Endothelial cell of umbilical vein (primary cell): ENCODE data around the gene ZFAND6. TPM values are rescaled to one million over a fixed set of nuclear protein-coding genes. Genes with fewer than 3 reads are reported as not detected.

Experiments used
- BruUV-seq: library from RNA; stranded (reverse); fragments of 400-500 nt; replicated peaks from 2 replicates; lab custom pipeline; 2021; lab: Mats Ljungman, UMichigan
- CTCF ChIA-PET: fragments of 300-600, 350-600 bp; sonication (Branson Sonifier 250); formaldehyde crosslinking; loops from one replicate; lab custom pipeline; 2021; ENCODE audit warnings: antibody characterized with exemption, inconsistent platforms; lab: Charles Lee
- POLR2A ChIA-PET: fragments of 300-600, 350-600 bp; sonication (Branson Sonifier 250); formaldehyde crosslinking; loops from one replicate; lab custom pipeline; 2021; ENCODE audit warnings: antibody characterized with exemption, inconsistent platforms; lab: Charles Lee
- DNase-seq: peaks from one replicate; pipeline ENCODE4 v3.0.0-alpha.2; 2011; ENCODE audit warnings: low read depth, low spot score
- FAIRE-seq: peaks from 2 replicates; lab custom pipeline; 2011; peaks lifted over from hg19 to GRCh38; lab: Jason Lieb, UNC
- H2AFZ ChIP-seq: 2 replicates; pipeline ENCODE4 v1.6.0; 2012; ENCODE audit warnings: low read depth, low read length, control low read depth, inconsistent platforms
- H3K27ac ChIP-seq: 2 replicates; pipeline ENCODE4 v1.5.1; 2011; ENCODE audit warnings: low read depth, mild to moderate bottlenecking, control low read depth, low read length, moderate library complexity; ENCODE audit not compliant: insufficient read depth
- H3K27me3 ChIP-seq, 2 experiments: 2 replicates each; pipeline versions ENCODE4 v1.6.0 to v1.6.1; 2011; ENCODE audit warnings: low read length in 2 of 2, mixed read lengths in 1 of 2; ENCODE audit not compliant: control insufficient read depth in 2 of 2, insufficient read depth in 2 of 2
- H3K36me3 ChIP-seq, 2 experiments: 2 replicates in 1 of 2; 3 replicates in 1 of 2; pipeline ENCODE4 v1.5.1; 2011; ENCODE audit warnings: low read length in 2 of 2, mild to moderate bottlenecking in 1 of 2, moderate library complexity in 1 of 2; ENCODE audit not compliant: control insufficient read depth in 2 of 2, insufficient read depth in 2 of 2; ENCODE audit errors: extremely low read depth in 1 of 2
- H3K4me1 ChIP-seq: 3 replicates; pipeline ENCODE4 v1.5.1; 2011; ENCODE audit warnings: mild to moderate bottlenecking, low read length; ENCODE audit not compliant: control insufficient read depth, insufficient read depth; ENCODE audit errors: extremely low read depth
- H3K4me2 ChIP-seq: 2 replicates; pipeline ENCODE4 v1.6.1; 2011; ENCODE audit warnings: low read length, control low read depth, mixed read lengths; ENCODE audit not compliant: insufficient read depth
- H3K4me3 ChIP-seq, 3 experiments: fragments of 200-600 bp in 1 of 3; sonication (generic), shearing (Covaris generic) in 1 of 3; replicated peaks in 1 of 3; 2 replicates each; pipeline ENCODE4 v1.5.1; 2011 to 2016; ENCODE audit warnings: control low read depth in 3 of 3, low read length in 3 of 3, mild to moderate bottlenecking in 2 of 3, inconsistent platforms in 1 of 3, low read depth in 1 of 3, moderate library complexity in 1 of 3; ENCODE audit not compliant: insufficient read depth in 1 of 3
- H3K79me2 ChIP-seq: 2 replicates; pipeline ENCODE4 v1.6.0; 2012; ENCODE audit warnings: low read length, inconsistent platforms; ENCODE audit not compliant: control insufficient read depth, insufficient read depth
- H3K9ac ChIP-seq: replicated peaks from 2 replicates; pipeline ENCODE3; 2011; ENCODE audit warnings: low read length, control low read depth; ENCODE audit not compliant: insufficient read depth; ENCODE audit errors: extremely low read depth
- H3K9me1 ChIP-seq: replicated peaks from 3 replicates; pipeline ENCODE4 v1.6.0; 2011; ENCODE audit warnings: mild to moderate bottlenecking, low read length; ENCODE audit not compliant: control insufficient read depth, insufficient read depth; ENCODE audit errors: extremely low read depth
- H3K9me3 ChIP-seq: replicated peaks from 2 replicates; pipeline ENCODE4 v1.5.1; 2012; ENCODE audit warnings: low read length, inconsistent platforms; ENCODE audit not compliant: control insufficient read depth, insufficient read depth
- H4K20me1 ChIP-seq: replicated peaks from 2 replicates; pipeline ENCODE3; 2011; ENCODE audit warnings: mild to moderate bottlenecking, low read length; ENCODE audit not compliant: control insufficient read depth, insufficient read depth; ENCODE audit errors: extremely low read depth
- CTCF ChIP-seq, 2 donors: IDR thresholded peaks; 1 replicate in 1 of 2; 2 replicates in 1 of 2; pipeline ENCODE4 v1.5.1; 2011; ENCODE audit warnings: low read length in 2 of 2, mild to moderate bottlenecking in 2 of 2, moderate library complexity in 2 of 2, control low read depth in 1 of 2, inconsistent platforms in 1 of 2, low read depth in 1 of 2; ENCODE audit not compliant: insufficient read depth in 1 of 2; ENCODE audit errors: extremely low read depth in 1 of 2
- EZH2 ChIP-seq: IDR thresholded peaks from 2 replicates; pipeline ENCODE4 v1.6.1; 2012; ENCODE audit warnings: borderline replicate concordance, low read depth, mild to moderate bottlenecking, moderate library complexity, low read length, inconsistent platforms; ENCODE audit not compliant: severe bottlenecking
- FOS ChIP-seq: IDR thresholded peaks from 2 replicates; pipeline ENCODE4 v1.6.1; 2011; ENCODE audit warnings: mild to moderate bottlenecking, low read length, moderate library complexity, borderline replicate concordance; ENCODE audit not compliant: insufficient read depth
- GATA2 ChIP-seq: IDR thresholded peaks from 2 replicates; pipeline ENCODE4 v1.7.0; 2011; ENCODE audit warnings: low read depth, mild to moderate bottlenecking, moderate library complexity, mixed read lengths, low read length; ENCODE audit not compliant: insufficient read length, insufficient read depth
- JUN ChIP-seq: IDR thresholded peaks from 2 replicates; pipeline ENCODE4 v1.6.1; 2011; ENCODE audit warnings: borderline replicate concordance, low read depth; ENCODE audit not compliant: insufficient read length, insufficient read depth
- MYC ChIP-seq: IDR thresholded peaks from one replicate; pipeline ENCODE4 v1.6.1; 2011; ENCODE audit warnings: mild to moderate bottlenecking, low read depth, low read length
- POLR2A ChIP-seq: IDR thresholded peaks from 2 replicates; pipeline ENCODE4 v1.6.1; 2012; ENCODE audit warnings: low read depth, mild to moderate bottlenecking, control low read depth, low read length
- POLR2AphosphoS5 ChIP-seq: IDR thresholded peaks from 2 replicates; pipeline ENCODE4 v1.6.1; 2012; ENCODE audit warnings: low read depth, mild to moderate bottlenecking, control low read depth, low read length, moderate library complexity; ENCODE audit not compliant: insufficient read depth
- dilution Hi-C: fragments of 300-500 bp; cut with MboI; formaldehyde crosslinking; loops from one replicate; pipeline ENCODE4 v1.15.0; 2019; ENCODE audit warnings: low sequenced_read_pairs; ENCODE audit not compliant: extremely low pct_ligation_motif_present
- intact Hi-C: fragments of 100-400 bp; cut with micrococcal nuclease; formaldehyde crosslinking; loops from one replicate; pipeline ENCODE4 v1.10.0; 2022
- polyA plus RNA-seq, 4 experiments: library from polyadenylated mRNA; depleted of rRNA in 3 of 4; stranded (reverse) in 3 of 4; unstranded in 1 of 4; fragments of >200 nt; gene quantifications; 2 replicates each; pipeline versions ENCODE4 v1.2.1 to v1.2.3, GENCODE V29; 2011 to 2012; ENCODE audit warnings: missing spikeins in 1 of 4
- total RNA-seq: library from RNA; stranded (reverse); gene quantifications from 2 replicates; pipeline ENCODE4 v1.2.3, GENCODE V29; 2021
- TF ChIP-seq, protein P1 (sequence below): IDR thresholded peaks from 2 replicates; pipeline ENCODE4 v1.6.1; 2011; ENCODE audit not compliant: insufficient read depth, insufficient read length

ZFAND6 gene
- total and polyA plus RNA-seq, 2 donors (not counting 3 experiments of a cell fraction or from before 2014, with no cell fraction given), result 50.3 to 97.9 TPM

GRCh38 chr15:80107774-80108173 lies 48.3 kb downstream of the ZFAND6 start:
- Histone ChIP-seq H3K9me3 (no peaks in the 10 kb centered on the region), H3K4me2 (no peak overlapping the region), H3K4me1 (peaks cover 18% of the 10 kb centered on the region), H3K9ac (no peak overlapping the region), H3K79me2 (peaks cover 48% of the 10 kb centered on the region), H3K9me1 (peaks cover 2% of the 10 kb centered on the region), H3K27ac (no peak overlapping the region), H3K36me3 (no peaks in the 10 kb centered on the region), H3K4me3 (no peak overlapping the region), H3K27me3 (no peaks in the 10 kb centered on the region), H4K20me1 (peaks cover 2% of the 10 kb centered on the region), H2AFZ (no peak overlapping the region)
- dilution Hi-C loops (no loop called here), intact Hi-C loops (no loop called here)
- no TSS peak for BruUV-seq
- TF ChIP-seq CTCF (IDR thresholded peaks at IDR 0.05; ENCODE audit: extremely low read depth in 1 of 2, insufficient read depth in 1 of 2, low read depth in 1 of 2, low read length in 2 of 2) (no peak), POLR2A (no peak), MYC (no peak), JUN (no peak), GATA2 (no peak), EZH2 (no peak), POLR2AphosphoS5 (no peak), FOS (no peak)
- TF ChIP-seq, protein P1, sequence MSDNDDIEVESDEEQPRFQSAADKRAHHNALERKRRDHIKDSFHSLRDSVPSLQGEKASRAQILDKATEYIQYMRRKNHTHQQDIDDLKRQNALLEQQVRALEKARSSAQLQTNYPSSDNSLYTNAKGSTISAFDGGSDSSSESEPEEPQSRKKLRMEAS, result no peak
- CTCF ChIA-PET, result no interaction called here
- no peak for FAIRE-seq
- POLR2A ChIA-PET, result no interaction called here
- no peak for DNase-seq
